Measurements from ENCODE around the gene ZNF683. TPM values are rescaled to one million over a fixed set of nuclear protein-coding genes. Genes with fewer than 3 reads are reported as not detected.
A peak's percentile ranks its signal among the peaks of the same experiment; 100 is the strongest.

The ZNF683 gene
- total RNA-seq, 6 donors from 2014 or later: 0.30 to 1.3 (median 0.72) TPM; not detected in 1

DNA sequence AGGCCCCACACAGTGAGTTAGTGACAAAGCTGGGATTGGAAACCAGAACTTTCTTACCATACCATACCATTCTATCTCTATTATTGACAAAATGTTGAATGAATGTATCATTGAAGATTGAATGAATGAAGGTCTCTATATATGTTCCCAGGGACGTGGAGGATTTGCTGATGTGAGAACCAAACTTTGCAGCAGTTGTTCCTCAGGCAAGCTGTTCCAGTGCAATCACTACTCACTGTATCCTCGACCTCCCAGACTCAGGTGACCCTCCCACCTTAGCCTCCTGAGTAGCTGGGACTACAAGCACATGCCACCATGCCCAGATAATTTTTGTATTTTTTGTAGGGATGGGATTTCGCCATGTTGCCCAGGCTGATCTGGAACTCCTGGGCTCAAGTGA lies 26.5 kb upstream of the ZNF683 start:
- H3K36me3 ChIP-seq: no peaks in the 10 kb centered on the region
- H3K27me3 ChIP-seq: no peaks in the 10 kb centered on the region
- no peak for ATAC-seq (ENCODE audit: low FRiP score in 2 of 2)
- TF ChIP-seq EP300 (IDR thresholded peaks at IDR 0.05) (no peak), POLR2AphosphoS5 (IDR thresholded peaks at IDR 0.05) (no peak), CTCF (IDR thresholded peaks at IDR 0.05) (no peak), POLR2A (IDR thresholded peaks at IDR 0.05) (no peak)
- 75 to 76% methylated on average over 3 of the region's 3 CpGs for WGBS, 2 donors
- no peaks in the 10 kb centered on the region for H3K4me1 ChIP-seq
- no peak overlapping the region for H3K4me3 ChIP-seq
- H3K27ac ChIP-seq: no peak overlapping the region
- no peak for DNase-seq
- H3K9me3 ChIP-seq: no peaks in the 10 kb centered on the region

- no peaks in the 10 kb centered on the region for H3K27me3 ChIP-seq
- ATAC-seq (ENCODE audit: low FRiP score in 2 of 2): no peak
- H3K9me3 ChIP-seq: no peaks in the 10 kb centered on the region
- no peaks in the 10 kb centered on the region for H3K36me3 ChIP-seq
- 75 to 81% methylated on average over 7 to 8 of the region's 8 CpGs for WGBS, 2 donors
- no peak for DNase-seq
- H3K4me3 ChIP-seq: no peak overlapping the region
- H3K27ac ChIP-seq: no peak overlapping the region
- TF ChIP-seq EP300 (IDR thresholded peaks at IDR 0.05) (no peak), POLR2A (IDR thresholded peaks at IDR 0.05) (no peak), POLR2AphosphoS5 (IDR thresholded peaks at IDR 0.05) (no peak), CTCF (IDR thresholded peaks at IDR 0.05) (no peak)
- H3K4me1 ChIP-seq: no peaks in the 10 kb centered on the region
Measured at GRCh38 chr1:26395754-26396153, 23.2 kb upstream of the ZNF683 start.

- ATAC-seq (ENCODE audit: low FRiP score in 2 of 2): no peak
- Histone ChIP-seq H3K27ac (no peak overlapping the region), H3K4me3 (no peak overlapping the region), H3K9me3 (no peaks in the 10 kb centered on the region), H3K36me3 (no peaks in the 10 kb centered on the region), H3K27me3 (no peaks in the 10 kb centered on the region), H3K4me1 (no peaks in the 10 kb centered on the region)
- DNase-seq: no peak
- TF ChIP-seq POLR2AphosphoS5 (IDR thresholded peaks at IDR 0.05): no peak
- TF ChIP-seq CTCF (IDR thresholded peaks at IDR 0.05): peak in 4 of 6 experiments; percentile 13 to 34 (median 18)
- no peak for TF ChIP-seq POLR2A (IDR thresholded peaks at IDR 0.05)
- no peak for TF ChIP-seq EP300 (IDR thresholded peaks at IDR 0.05)
- 6 to 17% methylated on average over 3 of the region's 3 CpGs for WGBS, 2 donors
Measured at GRCh38 chr1:26391450-26391849, 18.9 kb upstream of the ZNF683 start.

GRCh38 chr1:26389604-26390247 lies 17.2 kb upstream of the ZNF683 start:
- WGBS, 2 donors: 78 to 86% methylated on average over 4 of the region's 4 CpGs
- H3K4me1 ChIP-seq: no peaks in the 10 kb centered on the region
- DNase-seq (no peak), ATAC-seq (ENCODE audit: low FRiP score in 2 of 2) (no peak)
- H3K9me3 ChIP-seq: no peaks in the 10 kb centered on the region
- no peak overlapping the region for H3K4me3 ChIP-seq
- H3K27ac ChIP-seq: no peak overlapping the region
- TF ChIP-seq POLR2A (IDR thresholded peaks at IDR 0.05) (no peak), POLR2AphosphoS5 (IDR thresholded peaks at IDR 0.05) (no peak), CTCF (IDR thresholded peaks at IDR 0.05) (no peak), EP300 (IDR thresholded peaks at IDR 0.05) (no peak)
- no peaks in the 10 kb centered on the region for H3K36me3 ChIP-seq
- no peaks in the 10 kb centered on the region for H3K27me3 ChIP-seq

All from upper lobe of left lung (tissue), 6 donors.